ENCODE results near the gene TMCC1.

- TF ChIP-seq, protein P1, sequence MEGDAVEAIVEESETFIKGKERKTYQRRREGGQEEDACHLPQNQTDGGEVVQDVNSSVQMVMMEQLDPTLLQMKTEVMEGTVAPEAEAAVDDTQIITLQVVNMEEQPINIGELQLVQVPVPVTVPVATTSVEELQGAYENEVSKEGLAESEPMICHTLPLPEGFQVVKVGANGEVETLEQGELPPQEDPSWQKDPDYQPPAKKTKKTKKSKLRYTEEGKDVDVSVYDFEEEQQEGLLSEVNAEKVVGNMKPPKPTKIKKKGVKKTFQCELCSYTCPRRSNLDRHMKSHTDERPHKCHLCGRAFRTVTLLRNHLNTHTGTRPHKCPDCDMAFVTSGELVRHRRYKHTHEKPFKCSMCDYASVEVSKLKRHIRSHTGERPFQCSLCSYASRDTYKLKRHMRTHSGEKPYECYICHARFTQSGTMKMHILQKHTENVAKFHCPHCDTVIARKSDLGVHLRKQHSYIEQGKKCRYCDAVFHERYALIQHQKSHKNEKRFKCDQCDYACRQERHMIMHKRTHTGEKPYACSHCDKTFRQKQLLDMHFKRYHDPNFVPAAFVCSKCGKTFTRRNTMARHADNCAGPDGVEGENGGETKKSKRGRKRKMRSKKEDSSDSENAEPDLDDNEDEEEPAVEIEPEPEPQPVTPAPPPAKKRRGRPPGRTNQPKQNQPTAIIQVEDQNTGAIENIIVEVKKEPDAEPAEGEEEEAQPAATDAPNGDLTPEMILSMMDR (IDR thresholded peaks at IDR 0.05; ENCODE audit: insufficient read depth, low read length), result no peak
- TF ChIP-seq POLR2AphosphoS5 (IDR thresholded peaks at IDR 0.05; ENCODE audit: low read depth), result no peak
- no peak for TF ChIP-seq GABPA (IDR thresholded peaks at IDR 0.05; ENCODE audit: low read depth)
Measured at GRCh38 chr3:129820587-129820986, 72.9 kb downstream of the TMCC1 start.
